CD4-positive, alpha-beta T cell (primary cell): ENCODE data around the gene RYR2. TPM values are rescaled to one million over a fixed set of nuclear protein-coding genes. Genes with fewer than 3 reads are reported as not detected.

Experiments used
- ATAC-seq: fragments of 200-7000 bp; cut with Tn5 transposase; one replicate; pipeline ENCODE4 v1.10.0; 2022; ENCODE audit warnings: mild to moderate bottlenecking; ENCODE audit not compliant: poor library complexity
- CTCF ChIA-PET: fragments of 350-600 bp; sonication (Branson Sonifier 250); formaldehyde crosslinking; loops from one replicate; lab custom pipeline; 2021; ENCODE audit warnings: antibody characterized with exemption, inconsistent platforms; lab: Charles Lee
- POLR2A ChIA-PET: fragments of 350-600 bp; sonication (Branson Sonifier 250); formaldehyde crosslinking; loops from one replicate; lab custom pipeline; 2021; ENCODE audit warnings: antibody characterized with exemption, inconsistent platforms; lab: Charles Lee
- DNase-seq, 14 experiments: peaks; one replicate each; pipeline ENCODE4 v3.0.0-alpha.2; 2013 to 2020; ENCODE audit warnings: mixed read lengths in 2 of 14
- H3K27ac ChIP-seq, 2 donors: one replicate each; pipeline versions ENCODE4 v1.5.1 to v1.7.0; 2013; ENCODE audit warnings: low read length in 2 of 2, low read depth in 1 of 2, mild to moderate bottlenecking in 1 of 2
- H3K27me3 ChIP-seq, 2 experiments: 1 replicate in 1 of 2; 2 replicates in 1 of 2; pipeline versions ENCODE4 v1.6.1 to v1.7.0; 2013; ENCODE audit warnings: low read length in 2 of 2, control low read depth in 1 of 2, mild to moderate bottlenecking in 1 of 2, moderate library complexity in 1 of 2; ENCODE audit not compliant: insufficient read depth in 2 of 2, control insufficient read depth in 1 of 2
- H3K36me3 ChIP-seq: one replicate; pipeline ENCODE4 v1.6.1; 2013; ENCODE audit warnings: low read length, control low read depth; ENCODE audit not compliant: insufficient read depth
- H3K4me1 ChIP-seq: one replicate; pipeline ENCODE4 v1.6.1; 2013; ENCODE audit warnings: low read length, control low read depth; ENCODE audit not compliant: insufficient read depth
- H3K4me3 ChIP-seq: one replicate; pipeline ENCODE4 v1.5.1; 2013; ENCODE audit warnings: mild to moderate bottlenecking, low read length, moderate library complexity
- H3K9me3 ChIP-seq, 2 experiments: 1 replicate in 1 of 2; 2 replicates in 1 of 2; pipeline versions ENCODE4 v1.6.1 to v1.7.0; 2013; ENCODE audit warnings: low read length in 2 of 2, mild to moderate bottlenecking in 2 of 2, control low read depth in 1 of 2, moderate library complexity in 1 of 2; ENCODE audit not compliant: control insufficient read depth in 1 of 2, insufficient read depth in 1 of 2
- H3K27ac Mint-ChIP-seq: one replicate; pipeline ENCODE4 v1.8.0; 2020; ENCODE audit warnings: mixed read lengths
- H3K27me3 Mint-ChIP-seq: one replicate; pipeline ENCODE4 v1.8.0; 2021; ENCODE audit warnings: mixed read lengths
- H3K36me3 Mint-ChIP-seq: one replicate; pipeline ENCODE4 v1.8.0; 2021; ENCODE audit warnings: low read depth, mixed read lengths
- H3K4me1 Mint-ChIP-seq: one replicate; pipeline ENCODE4 v1.8.0; 2021; ENCODE audit warnings: low read depth, mixed read lengths
- H3K4me3 Mint-ChIP-seq: one replicate; pipeline ENCODE4 v1.8.0; 2020; ENCODE audit warnings: mild to moderate bottlenecking, mixed read lengths
- H3K9me3 Mint-ChIP-seq: one replicate; pipeline ENCODE4 v1.8.0; 2020; ENCODE audit warnings: mixed read lengths
- intact Hi-C, 2 experiments: fragments of 100-400 bp; cut with DNase I in 1 of 2; cut with micrococcal nuclease in 1 of 2; formaldehyde crosslinking; loops; one replicate each; pipeline versions ENCODE4 v1.15.1 to v1.9.0; 2023 to 2025; cut with DNase I, micrococcal nuclease
- total RNA-seq, 174 experiments: library from RNA in 2 of 174; stranded (reverse) in 2 of 174; gene quantifications; one replicate each; pipeline ENCODE4 v1.2.3 and lab custom pipeline; 2021 to 2026
- TF ChIP-seq, protein P1 (sequence below): fragments of 200-600 bp; IDR thresholded peaks from one replicate; pipeline ENCODE4 v1.8.0; 2022; ENCODE audit warnings: antibody characterized with exemption, mild to moderate bottlenecking

RYR2 gene
- total RNA-seq, 2 experiments from 2014 or later = not detected

GRCh38 chr1:237574536-237574935 is 532.6 kb downstream of the RYR2 start:
- Histone ChIP-seq H3K27me3 (no peaks in the 10 kb centered on the region), H3K4me3 (no peak overlapping the region), H3K27ac (no peak overlapping the region), H3K9me3 (no peaks in the 10 kb centered on the region), H3K4me1 (no peaks in the 10 kb centered on the region), H3K36me3 (no peaks in the 10 kb centered on the region)
- Mint-ChIP-seq H3K4me3 (no peak overlapping the region), H3K9me3 (peaks cover 28% of the 10 kb centered on the region), H3K36me3 (no peaks in the 10 kb centered on the region), H3K27ac (no peak overlapping the region), H3K27me3 (no peaks in the 10 kb centered on the region), H3K4me1 (no peaks in the 10 kb centered on the region)
- TF ChIP-seq, protein P1, sequence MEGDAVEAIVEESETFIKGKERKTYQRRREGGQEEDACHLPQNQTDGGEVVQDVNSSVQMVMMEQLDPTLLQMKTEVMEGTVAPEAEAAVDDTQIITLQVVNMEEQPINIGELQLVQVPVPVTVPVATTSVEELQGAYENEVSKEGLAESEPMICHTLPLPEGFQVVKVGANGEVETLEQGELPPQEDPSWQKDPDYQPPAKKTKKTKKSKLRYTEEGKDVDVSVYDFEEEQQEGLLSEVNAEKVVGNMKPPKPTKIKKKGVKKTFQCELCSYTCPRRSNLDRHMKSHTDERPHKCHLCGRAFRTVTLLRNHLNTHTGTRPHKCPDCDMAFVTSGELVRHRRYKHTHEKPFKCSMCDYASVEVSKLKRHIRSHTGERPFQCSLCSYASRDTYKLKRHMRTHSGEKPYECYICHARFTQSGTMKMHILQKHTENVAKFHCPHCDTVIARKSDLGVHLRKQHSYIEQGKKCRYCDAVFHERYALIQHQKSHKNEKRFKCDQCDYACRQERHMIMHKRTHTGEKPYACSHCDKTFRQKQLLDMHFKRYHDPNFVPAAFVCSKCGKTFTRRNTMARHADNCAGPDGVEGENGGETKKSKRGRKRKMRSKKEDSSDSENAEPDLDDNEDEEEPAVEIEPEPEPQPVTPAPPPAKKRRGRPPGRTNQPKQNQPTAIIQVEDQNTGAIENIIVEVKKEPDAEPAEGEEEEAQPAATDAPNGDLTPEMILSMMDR = no peak
- POLR2A ChIA-PET = no interaction called here
- intact Hi-C loops = no loop called here
- DNase-seq = no peak
- ATAC-seq = no peak
- CTCF ChIA-PET = no interaction called here

- Histone ChIP-seq H3K36me3 (no peaks in the 10 kb centered on the region), H3K27ac (no peak overlapping the region), H3K27me3 (no peaks in the 10 kb centered on the region), H3K4me3 (no peak overlapping the region), H3K4me1 (no peaks in the 10 kb centered on the region), H3K9me3 (no peaks in the 10 kb centered on the region)
- H3K9me3 Mint-ChIP-seq = peaks cover 33% of the 10 kb centered on the region
- POLR2A ChIA-PET = no interaction called here
- no peaks in the 10 kb centered on the region for H3K36me3 Mint-ChIP-seq
- TF ChIP-seq, protein P1 = no peak
- ATAC-seq = no peak
- no peak overlapping the region for H3K27ac Mint-ChIP-seq
- no peaks in the 10 kb centered on the region for H3K4me1 Mint-ChIP-seq
- DNase-seq = no peak
- intact Hi-C loops = no loop called here
- CTCF ChIA-PET = no interaction called here
- H3K27me3 Mint-ChIP-seq = no peaks in the 10 kb centered on the region
- no peak overlapping the region for H3K4me3 Mint-ChIP-seq
Observed at GRCh38 chr1:237578540-237578939, 536.6 kb downstream of the RYR2 start.

- no peak overlapping the region for H3K27ac ChIP-seq
- Mint-ChIP-seq H3K27me3 (no peaks in the 10 kb centered on the region), H3K27ac (no peak overlapping the region), H3K36me3 (no peaks in the 10 kb centered on the region), H3K9me3 (peaks cover 22% of the 10 kb centered on the region), H3K4me3 (no peak overlapping the region), H3K4me1 (no peaks in the 10 kb centered on the region)
- H3K36me3 ChIP-seq = no peaks in the 10 kb centered on the region
- intact Hi-C loops = no loop called here
- H3K4me3 ChIP-seq = no peak overlapping the region
- DNase-seq (no peak), ATAC-seq (no peak)
- ChIA-PET CTCF (no interaction called here), POLR2A (no interaction called here)
- no peaks in the 10 kb centered on the region for H3K4me1 ChIP-seq
- no peaks in the 10 kb centered on the region for H3K27me3 ChIP-seq
- H3K9me3 ChIP-seq = no peaks in the 10 kb centered on the region
- TF ChIP-seq, protein P1 = no peak
Observed at GRCh38 chr1:237580726-237581125, 538.7 kb downstream of the RYR2 start.
